ENCODE data around the gene SLC28A1.
"Not testable (repeated sequence)": the region's sequence is repeated elsewhere in the genome, so short reads cannot be mapped to it uniquely, and the experiment has no call there.

The SLC28A1 gene

DNA sequence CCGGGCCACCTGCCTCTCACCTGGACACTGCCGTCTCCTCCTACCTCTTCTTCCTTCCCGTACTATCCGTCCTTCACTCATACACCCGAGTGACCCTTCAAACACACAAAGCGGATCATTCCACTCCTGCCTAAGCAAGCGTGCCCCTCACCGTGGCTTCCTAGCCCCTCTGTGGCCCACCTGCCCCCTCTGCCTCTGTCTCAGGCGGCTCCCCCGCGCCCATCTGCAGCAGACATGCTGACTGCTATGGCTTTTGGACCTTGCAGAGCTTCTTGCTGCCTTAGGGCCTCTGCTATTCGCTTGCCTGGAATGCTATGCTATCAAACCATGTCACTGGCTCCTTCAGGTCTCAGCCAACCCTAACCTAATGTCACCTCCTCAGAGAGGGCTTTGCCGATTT is 38.1 kb downstream of the SLC28A1 start:
- no peaks in the 10 kb centered on the region for H3K9me3 ChIP-seq (ENCODE audit: severe bottlenecking)
- no peak overlapping the region for H3K27ac ChIP-seq
- no peaks in the 10 kb centered on the region for H3K27me3 ChIP-seq (ENCODE audit: insufficient read depth, low read depth, severe bottlenecking)
- H3K36me3 ChIP-seq, result no peaks in the 10 kb centered on the region
- no peak for DNase-seq
- TF ChIP-seq, protein P1, sequence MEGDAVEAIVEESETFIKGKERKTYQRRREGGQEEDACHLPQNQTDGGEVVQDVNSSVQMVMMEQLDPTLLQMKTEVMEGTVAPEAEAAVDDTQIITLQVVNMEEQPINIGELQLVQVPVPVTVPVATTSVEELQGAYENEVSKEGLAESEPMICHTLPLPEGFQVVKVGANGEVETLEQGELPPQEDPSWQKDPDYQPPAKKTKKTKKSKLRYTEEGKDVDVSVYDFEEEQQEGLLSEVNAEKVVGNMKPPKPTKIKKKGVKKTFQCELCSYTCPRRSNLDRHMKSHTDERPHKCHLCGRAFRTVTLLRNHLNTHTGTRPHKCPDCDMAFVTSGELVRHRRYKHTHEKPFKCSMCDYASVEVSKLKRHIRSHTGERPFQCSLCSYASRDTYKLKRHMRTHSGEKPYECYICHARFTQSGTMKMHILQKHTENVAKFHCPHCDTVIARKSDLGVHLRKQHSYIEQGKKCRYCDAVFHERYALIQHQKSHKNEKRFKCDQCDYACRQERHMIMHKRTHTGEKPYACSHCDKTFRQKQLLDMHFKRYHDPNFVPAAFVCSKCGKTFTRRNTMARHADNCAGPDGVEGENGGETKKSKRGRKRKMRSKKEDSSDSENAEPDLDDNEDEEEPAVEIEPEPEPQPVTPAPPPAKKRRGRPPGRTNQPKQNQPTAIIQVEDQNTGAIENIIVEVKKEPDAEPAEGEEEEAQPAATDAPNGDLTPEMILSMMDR (IDR thresholded peaks at IDR 0.05; ENCODE audit: low read depth, low read length), result no peak
- no peak overlapping the region for H3K4me3 ChIP-seq (ENCODE audit: low read depth, low read length)

DNA sequence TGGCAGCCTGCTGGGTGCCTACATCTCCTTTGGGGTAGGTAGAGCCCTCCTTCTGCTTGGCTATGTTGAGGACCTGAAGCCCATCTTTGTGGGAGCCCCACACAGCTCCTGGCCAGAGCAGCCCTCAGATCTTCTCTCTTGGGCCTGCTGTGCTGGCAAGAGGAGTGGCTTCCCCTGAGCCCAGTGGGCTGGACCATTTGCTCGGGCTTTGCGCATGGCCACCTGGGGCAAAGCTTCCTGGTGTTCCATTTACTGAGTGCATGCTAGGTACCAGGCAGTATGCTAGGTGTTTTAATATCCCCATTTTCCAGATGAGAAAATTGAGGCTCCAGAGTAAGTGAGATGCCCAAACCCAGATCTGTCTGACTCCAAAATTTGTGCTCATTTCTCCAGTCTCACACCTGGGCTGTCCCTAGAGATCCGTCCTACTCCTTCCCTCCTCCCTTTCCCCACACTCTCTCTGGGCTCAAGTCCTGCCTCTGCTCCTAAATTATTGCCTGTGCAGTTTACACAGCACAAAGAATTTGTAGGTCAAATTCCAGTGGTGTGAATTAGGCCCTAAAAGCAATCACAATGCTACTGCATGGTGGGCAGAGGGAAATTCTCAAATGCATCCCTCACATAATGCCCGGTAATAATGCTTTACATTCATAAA is 39.7 kb downstream of the SLC28A1 start:
- no peak for DNase-seq
- no peaks in the 10 kb centered on the region for H3K27me3 ChIP-seq (ENCODE audit: insufficient read depth, low read depth, severe bottlenecking)
- H3K9me3 ChIP-seq (ENCODE audit: severe bottlenecking), result no peaks in the 10 kb centered on the region
- H3K4me3 ChIP-seq (ENCODE audit: low read depth, low read length), result no peak overlapping the region
- H3K27ac ChIP-seq, result no peak overlapping the region
- TF ChIP-seq, protein P1 (IDR thresholded peaks at IDR 0.05; ENCODE audit: low read depth, low read length), result no peak
- no peaks in the 10 kb centered on the region for H3K36me3 ChIP-seq

DNA sequence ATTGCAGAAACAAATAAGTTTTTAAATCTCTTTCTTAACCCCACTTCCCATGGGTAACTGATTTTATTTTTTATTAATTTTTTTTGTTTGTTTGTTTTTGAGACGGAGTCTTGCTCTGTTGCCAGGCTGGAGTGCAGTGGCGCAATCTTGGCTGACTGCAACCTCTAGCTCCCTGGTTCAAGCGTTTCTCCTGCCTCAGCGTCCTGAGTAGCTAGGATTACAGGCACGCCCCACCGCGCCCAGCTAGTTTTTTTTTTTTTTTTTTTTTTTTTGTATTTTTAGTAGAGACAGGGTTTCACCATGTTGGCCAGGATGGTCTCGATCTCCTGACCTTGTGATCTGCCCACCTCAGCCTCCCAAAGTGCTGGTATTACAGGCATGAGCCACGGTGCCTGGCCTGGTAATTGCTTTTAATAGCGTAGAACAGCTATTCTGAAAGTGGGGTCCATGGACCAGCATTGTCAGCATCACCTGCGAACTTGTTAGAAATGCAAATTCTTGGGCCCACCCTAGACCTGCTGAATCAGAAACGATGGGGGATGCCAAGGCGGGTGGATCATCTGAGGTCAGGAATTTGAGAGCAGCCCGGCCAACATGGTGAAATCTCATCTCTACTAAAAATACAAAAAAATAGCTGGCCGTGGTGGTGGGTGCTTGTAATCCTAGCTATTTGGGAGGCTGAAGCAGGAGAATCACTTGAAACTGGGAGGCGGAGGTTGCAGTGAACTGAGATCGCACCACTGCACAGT is 40.5 kb downstream of the SLC28A1 start:
- not testable (repeated sequence) for H3K9me3 ChIP-seq (ENCODE audit: severe bottlenecking); DNase-seq; H3K27me3 ChIP-seq (ENCODE audit: insufficient read depth, low read depth, severe bottlenecking); H3K27ac ChIP-seq; H3K4me3 ChIP-seq (ENCODE audit: low read depth, low read length); H3K36me3 ChIP-seq

DNA sequence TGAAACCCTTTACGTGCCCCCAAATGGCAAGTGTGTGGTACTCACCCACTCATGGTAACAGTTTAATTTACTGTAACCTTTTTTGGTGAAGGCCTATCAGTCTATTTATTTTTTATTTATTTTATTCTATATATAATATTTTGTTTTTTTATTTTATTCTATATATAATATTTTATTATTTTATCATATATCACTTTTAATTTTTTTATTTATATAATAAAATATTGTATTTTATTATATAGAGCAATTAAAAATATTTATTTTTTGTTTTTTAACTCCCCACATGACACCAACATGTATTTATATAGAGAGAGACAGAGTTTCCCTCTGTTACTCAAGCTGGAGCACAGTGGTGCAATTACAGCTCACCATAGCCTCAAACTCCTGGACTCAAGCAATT is 41.4 kb downstream of the SLC28A1 start:
- TF ChIP-seq, protein P1 (IDR thresholded peaks at IDR 0.05; ENCODE audit: low read depth, low read length), result no peak
- H3K9me3 ChIP-seq (ENCODE audit: severe bottlenecking), result no peaks in the 10 kb centered on the region
- H3K4me3 ChIP-seq (ENCODE audit: low read depth, low read length), result no peak overlapping the region
- no peaks in the 10 kb centered on the region for H3K27me3 ChIP-seq (ENCODE audit: insufficient read depth, low read depth, severe bottlenecking)
- DNase-seq, result no peak
- no peak overlapping the region for H3K27ac ChIP-seq
- H3K36me3 ChIP-seq, result no peaks in the 10 kb centered on the region

DNA sequence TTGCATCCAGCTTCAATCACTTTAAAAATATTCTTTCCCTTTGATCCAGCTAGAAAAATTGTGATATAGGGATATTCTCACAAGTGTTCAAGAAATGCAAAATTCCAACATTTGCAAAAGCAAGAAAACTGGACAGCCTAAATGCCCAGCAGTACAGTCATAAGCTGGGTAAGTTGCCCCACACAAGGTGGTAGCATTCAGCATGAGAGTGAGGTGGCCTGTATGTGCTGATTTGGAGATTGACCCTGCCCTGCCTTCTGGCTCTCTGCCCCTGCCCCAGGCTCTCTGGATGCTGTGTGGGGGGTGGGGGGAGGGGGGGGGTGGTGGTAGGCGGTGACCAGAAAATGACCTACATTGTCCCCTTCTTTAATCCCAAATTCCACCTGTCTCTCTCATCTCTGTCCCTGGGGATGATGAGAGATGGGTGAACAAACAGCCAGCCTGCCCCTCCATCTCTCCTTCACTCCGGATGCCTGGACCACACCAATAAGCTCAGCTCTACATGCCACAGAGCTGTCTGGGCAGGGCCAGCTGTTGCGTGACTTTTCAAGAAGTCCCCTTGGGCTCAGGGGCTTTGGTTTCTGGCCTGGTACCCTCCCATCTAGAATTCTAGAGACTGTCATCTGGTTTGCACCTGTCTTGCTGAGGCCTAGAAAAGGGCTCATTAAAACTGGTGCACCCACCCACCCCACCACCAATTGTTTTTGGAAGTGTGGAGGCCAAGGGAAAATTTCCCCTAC is 42.2 kb downstream of the SLC28A1 start:
- TF ChIP-seq, protein P1 (IDR thresholded peaks at IDR 0.05; ENCODE audit: low read depth, low read length), result no peak
- Histone ChIP-seq H3K4me3 (ENCODE audit: low read depth, low read length) (no peak overlapping the region), H3K27ac (no peak overlapping the region), H3K36me3 (no peaks in the 10 kb centered on the region), H3K27me3 (ENCODE audit: insufficient read depth, low read depth, severe bottlenecking) (no peaks in the 10 kb centered on the region), H3K9me3 (ENCODE audit: severe bottlenecking) (no peaks in the 10 kb centered on the region)
- no peak for DNase-seq

DNA sequence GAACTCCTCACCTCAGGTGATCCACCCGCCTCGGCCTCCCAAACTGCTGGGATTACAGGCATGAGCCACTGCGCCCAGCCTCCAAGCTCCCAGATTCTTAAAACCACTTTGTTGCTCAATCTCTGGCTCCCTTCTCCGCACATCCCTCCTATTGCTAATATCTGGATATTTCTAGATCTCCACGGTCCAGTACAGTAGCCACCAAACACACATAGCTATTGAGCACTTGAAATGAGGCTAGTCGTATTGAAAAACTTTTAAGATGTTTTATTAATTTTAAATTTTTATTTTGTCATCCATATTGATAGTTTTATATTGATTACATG is 44.3 kb downstream of the SLC28A1 start:
- DNase-seq, result no peak
- H3K9me3 ChIP-seq (ENCODE audit: severe bottlenecking), result no peaks in the 10 kb centered on the region
- no peak overlapping the region for H3K27ac ChIP-seq
- TF ChIP-seq, protein P1 (IDR thresholded peaks at IDR 0.05; ENCODE audit: low read depth, low read length), result no peak
- H3K27me3 ChIP-seq (ENCODE audit: insufficient read depth, low read depth, severe bottlenecking), result no peaks in the 10 kb centered on the region
- H3K36me3 ChIP-seq, result no peaks in the 10 kb centered on the region
- H3K4me3 ChIP-seq (ENCODE audit: low read depth, low read length), result no peak overlapping the region
